HepG2 (cell line): ENCODE results near the gene C2orf80. TPM values are rescaled to one million over a fixed set of nuclear protein-coding genes. Genes with fewer than 3 reads are reported as not detected.
A peak's percentile ranks its signal among the peaks of the same experiment; 100 is the strongest.

ENCODE experiments used
- ATF1 ChIP-seq: IDR thresholded peaks from 2 replicates; pipeline ENCODE4 v1.6.1; 2016; ENCODE audit warnings: mild to moderate bottlenecking, control low read depth
- JUNB ChIP-seq: sonication (generic); formaldehyde crosslinking; IDR thresholded peaks from 2 replicates; pipeline ENCODE4 v1.8.0; 2022; ENCODE audit warnings: missing genetic modification reagents, mild to moderate bottlenecking, borderline replicate concordance
- KLF15 ChIP-seq: sonication (generic); formaldehyde crosslinking; IDR thresholded peaks from 2 replicates; pipeline ENCODE4 v1.8.1; 2023; ENCODE audit warnings: borderline replicate concordance, mild to moderate bottlenecking, inconsistent platforms, missing genetic modification reagents, mixed read lengths
- KLF6 ChIP-seq: IDR thresholded peaks from 2 replicates; pipeline ENCODE4 v1.8.0; 2016; ENCODE audit warnings: missing biosample characterization, missing genetic modification reagents
- MBNL3 ChIP-seq: fragments of 250-450 bp; sonication (Bioruptor Pico); conservative IDR thresholded peaks from 2 replicates; pipeline ENCODE4 v1.8.0; 2022; ENCODE audit warnings: mild to moderate bottlenecking, inconsistent platforms
- MEF2D ChIP-seq: sonication (generic); formaldehyde crosslinking; IDR thresholded peaks from 2 replicates; pipeline ENCODE4 v1.5.1; 2020; ENCODE audit warnings: mild to moderate bottlenecking, missing genetic modification reagents
- SMYD3 ChIP-seq: sonication (generic); formaldehyde crosslinking; IDR thresholded peaks from 2 replicates; pipeline ENCODE4 v1.8.1; 2023; ENCODE audit warnings: mild to moderate bottlenecking, missing genetic modification reagents
- SRF ChIP-seq: IDR thresholded peaks from 2 replicates; pipeline ENCODE4 v1.6.1; 2011; ENCODE audit warnings: mild to moderate bottlenecking, low read depth, low read length, moderate library complexity
- U2AF1 ChIP-seq: fragments of 200-400 bp; formaldehyde crosslinking; optimal IDR thresholded peaks from 2 replicates; pipeline ENCODE3; 2017; ENCODE audit warnings: mild to moderate bottlenecking, low read depth, low read length
- ZNF329 ChIP-seq: sonication (generic); formaldehyde crosslinking; IDR thresholded peaks from 2 replicates; pipeline ENCODE4 v1.9.0; 2021; ENCODE audit warnings: low read depth, mild to moderate bottlenecking, missing genetic modification reagents
- ZNF772 ChIP-seq: sonication (generic); formaldehyde crosslinking; IDR thresholded peaks from 2 replicates; pipeline ENCODE4 v1.5.0; 2020; ENCODE audit warnings: mild to moderate bottlenecking, missing genetic modification reagents
- ZNF773 ChIP-seq: sonication (generic); formaldehyde crosslinking; IDR thresholded peaks from 2 replicates; pipeline ENCODE4 v1.4.0; 2020; ENCODE audit warnings: missing genetic modification reagents, borderline replicate concordance
- polyA plus RNA-seq, 8 experiments: library from polyadenylated mRNA; depleted of rRNA in 3 of 8; stranded (reverse) in 7 of 8; unstranded in 1 of 8; fragments of >200 nt; fragmentation: Illumina TruSeq in 4 of 8; extraction: Trizol in 4 of 8; gene quantifications; 2 replicates each; pipeline versions ENCODE4 v1.2.1 to v1.2.3, GENCODE V29; 2011 to 2016; ENCODE audit warnings: low read depth in 4 of 8, missing spikeins in 1 of 8, mixed read lengths in 1 of 8; ENCODE audit not compliant: insufficient read depth in 1 of 8
- total RNA-seq, 5 experiments: library from RNA; depleted of rRNA; stranded (reverse); fragments of >200 nt; fragmentation: Illumina TruSeq; extraction: Trizol; gene quantifications; 2 replicates each; pipeline ENCODE4 v1.2.3, GENCODE V29; 2016; ENCODE audit warnings: low read depth in 1 of 5
- TF ChIP-seq, protein P1 (sequence below), 2 experiments: sonication (generic) in 1 of 2; formaldehyde crosslinking in 1 of 2; IDR thresholded peaks; 2 replicates each; pipeline versions ENCODE4 v1.4.0 to v1.6.1; 2018 to 2020; ENCODE audit warnings: missing genetic modification reagents in 2 of 2, borderline replicate concordance in 1 of 2, low read depth in 1 of 2, mild to moderate bottlenecking in 1 of 2, missing biosample characterization in 1 of 2
- TF ChIP-seq, protein P2 (sequence below): sonication (generic); formaldehyde crosslinking; IDR thresholded peaks from 2 replicates; pipeline ENCODE4 v1.5.1; 2020; ENCODE audit warnings: mild to moderate bottlenecking, moderate library complexity, missing genetic modification reagents
- TF ChIP-seq, protein P3 (sequence below): sonication (generic); formaldehyde crosslinking; IDR thresholded peaks from 2 replicates; pipeline ENCODE4 v1.5.1; 2020; ENCODE audit warnings: mild to moderate bottlenecking, missing genetic modification reagents, borderline replicate concordance
- TF ChIP-seq, protein P4 (sequence below): sonication (generic); formaldehyde crosslinking; IDR thresholded peaks from 2 replicates; pipeline ENCODE4 v1.4.0; 2020; ENCODE audit warnings: mild to moderate bottlenecking, missing genetic modification reagents

C2orf80 gene
- total and polyA plus RNA-seq, 2 of the 13 experiments (the other 11 are each of a cell fraction or from before 2014, with no cell fraction given), result not detected

DNA sequence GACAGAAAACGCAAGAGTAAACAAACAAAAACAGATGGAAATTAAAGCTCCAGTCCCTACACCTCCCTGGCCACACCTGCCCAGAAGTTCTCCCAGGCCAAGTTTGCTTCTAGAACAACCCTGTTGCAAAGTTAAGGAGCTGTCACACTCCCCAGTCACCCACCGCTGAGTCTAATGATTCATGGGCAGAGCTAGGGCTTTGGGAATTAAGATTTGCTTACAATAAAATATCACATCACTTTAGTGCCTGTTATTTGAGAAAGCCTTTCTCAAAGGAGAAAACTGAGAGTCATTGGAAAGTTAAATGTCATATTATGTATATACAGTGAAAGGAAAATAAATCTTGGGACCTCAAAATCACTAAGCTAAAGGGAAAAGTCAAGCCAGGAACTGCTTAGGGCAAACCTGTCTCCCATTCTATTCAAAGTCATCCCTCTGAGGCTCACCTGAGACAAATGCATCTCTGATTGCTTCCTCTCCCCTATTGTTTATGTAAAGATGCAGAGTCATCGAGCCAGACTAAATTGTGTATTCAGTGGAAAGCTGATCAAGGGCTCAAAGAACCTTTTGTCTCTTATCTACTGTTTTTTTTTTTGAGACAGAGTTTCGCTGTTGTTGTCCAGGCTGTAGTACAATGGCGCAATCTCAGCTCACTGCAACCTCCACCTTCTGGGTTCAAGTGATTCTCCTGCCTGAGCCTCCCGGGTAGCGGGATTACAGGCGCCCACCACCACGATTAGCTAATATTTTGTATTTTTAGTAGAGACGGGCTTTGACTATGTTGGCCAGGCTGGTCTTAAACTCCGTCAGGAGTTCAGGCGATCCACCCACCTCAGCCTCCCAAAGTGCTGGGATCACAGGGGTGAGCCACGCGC is 46.7 kb downstream of the C2orf80 start (continued):
- TF ChIP-seq, protein P1, sequence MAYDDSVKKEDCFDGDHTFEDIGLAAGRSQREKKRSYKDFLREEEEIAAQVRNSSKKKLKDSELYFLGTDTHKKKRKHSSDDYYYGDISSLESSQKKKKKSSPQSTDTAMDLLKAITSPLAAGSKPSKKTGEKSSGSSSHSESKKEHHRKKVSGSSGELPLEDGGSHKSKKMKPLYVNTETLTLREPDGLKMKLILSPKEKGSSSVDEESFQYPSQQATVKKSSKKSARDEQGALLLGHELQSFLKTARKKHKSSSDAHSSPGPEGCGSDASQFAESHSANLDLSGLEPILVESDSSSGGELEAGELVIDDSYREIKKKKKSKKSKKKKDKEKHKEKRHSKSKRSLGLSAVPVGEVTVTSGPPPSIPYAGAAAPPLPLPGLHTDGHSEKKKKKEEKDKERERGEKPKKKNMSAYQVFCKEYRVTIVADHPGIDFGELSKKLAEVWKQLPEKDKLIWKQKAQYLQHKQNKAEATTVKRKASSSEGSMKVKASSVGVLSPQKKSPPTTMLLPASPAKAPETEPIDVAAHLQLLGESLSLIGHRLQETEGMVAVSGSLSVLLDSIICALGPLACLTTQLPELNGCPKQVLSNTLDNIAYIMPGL (CRISPR knock-in tag; IDR thresholded peaks at IDR 0.05; ENCODE audit: borderline replicate concordance in 1 of 2, low read depth in 1 of 2), result peak in 1 of 2 experiments; percentile 37; a peak in 1 of 4 replicates
- no peak for TF ChIP-seq MBNL3 (CRISPR knock-in tag)
- no peak for TF ChIP-seq JUNB (CRISPR knock-in tag)
- no peak for TF ChIP-seq ATF1 (CRISPR knock-in tag)
- TF ChIP-seq ZNF773 (CRISPR knock-in tag), result no peak
- TF ChIP-seq, protein P2, sequence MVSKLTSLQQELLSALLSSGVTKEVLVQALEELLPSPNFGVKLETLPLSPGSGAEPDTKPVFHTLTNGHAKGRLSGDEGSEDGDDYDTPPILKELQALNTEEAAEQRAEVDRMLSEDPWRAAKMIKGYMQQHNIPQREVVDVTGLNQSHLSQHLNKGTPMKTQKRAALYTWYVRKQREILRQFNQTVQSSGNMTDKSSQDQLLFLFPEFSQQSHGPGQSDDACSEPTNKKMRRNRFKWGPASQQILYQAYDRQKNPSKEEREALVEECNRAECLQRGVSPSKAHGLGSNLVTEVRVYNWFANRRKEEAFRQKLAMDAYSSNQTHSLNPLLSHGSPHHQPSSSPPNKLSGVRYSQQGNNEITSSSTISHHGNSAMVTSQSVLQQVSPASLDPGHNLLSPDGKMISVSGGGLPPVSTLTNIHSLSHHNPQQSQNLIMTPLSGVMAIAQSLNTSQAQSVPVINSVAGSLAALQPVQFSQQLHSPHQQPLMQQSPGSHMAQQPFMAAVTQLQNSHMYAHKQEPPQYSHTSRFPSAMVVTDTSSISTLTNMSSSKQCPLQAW, result 0 out of 2 replicates have a peak, but pooled peaks have one; percentile 41
- no peak for TF ChIP-seq SRF
- no peak for TF ChIP-seq U2AF1
- TF ChIP-seq ZNF329 (CRISPR knock-in tag), result no peak
- TF ChIP-seq, protein P3, sequence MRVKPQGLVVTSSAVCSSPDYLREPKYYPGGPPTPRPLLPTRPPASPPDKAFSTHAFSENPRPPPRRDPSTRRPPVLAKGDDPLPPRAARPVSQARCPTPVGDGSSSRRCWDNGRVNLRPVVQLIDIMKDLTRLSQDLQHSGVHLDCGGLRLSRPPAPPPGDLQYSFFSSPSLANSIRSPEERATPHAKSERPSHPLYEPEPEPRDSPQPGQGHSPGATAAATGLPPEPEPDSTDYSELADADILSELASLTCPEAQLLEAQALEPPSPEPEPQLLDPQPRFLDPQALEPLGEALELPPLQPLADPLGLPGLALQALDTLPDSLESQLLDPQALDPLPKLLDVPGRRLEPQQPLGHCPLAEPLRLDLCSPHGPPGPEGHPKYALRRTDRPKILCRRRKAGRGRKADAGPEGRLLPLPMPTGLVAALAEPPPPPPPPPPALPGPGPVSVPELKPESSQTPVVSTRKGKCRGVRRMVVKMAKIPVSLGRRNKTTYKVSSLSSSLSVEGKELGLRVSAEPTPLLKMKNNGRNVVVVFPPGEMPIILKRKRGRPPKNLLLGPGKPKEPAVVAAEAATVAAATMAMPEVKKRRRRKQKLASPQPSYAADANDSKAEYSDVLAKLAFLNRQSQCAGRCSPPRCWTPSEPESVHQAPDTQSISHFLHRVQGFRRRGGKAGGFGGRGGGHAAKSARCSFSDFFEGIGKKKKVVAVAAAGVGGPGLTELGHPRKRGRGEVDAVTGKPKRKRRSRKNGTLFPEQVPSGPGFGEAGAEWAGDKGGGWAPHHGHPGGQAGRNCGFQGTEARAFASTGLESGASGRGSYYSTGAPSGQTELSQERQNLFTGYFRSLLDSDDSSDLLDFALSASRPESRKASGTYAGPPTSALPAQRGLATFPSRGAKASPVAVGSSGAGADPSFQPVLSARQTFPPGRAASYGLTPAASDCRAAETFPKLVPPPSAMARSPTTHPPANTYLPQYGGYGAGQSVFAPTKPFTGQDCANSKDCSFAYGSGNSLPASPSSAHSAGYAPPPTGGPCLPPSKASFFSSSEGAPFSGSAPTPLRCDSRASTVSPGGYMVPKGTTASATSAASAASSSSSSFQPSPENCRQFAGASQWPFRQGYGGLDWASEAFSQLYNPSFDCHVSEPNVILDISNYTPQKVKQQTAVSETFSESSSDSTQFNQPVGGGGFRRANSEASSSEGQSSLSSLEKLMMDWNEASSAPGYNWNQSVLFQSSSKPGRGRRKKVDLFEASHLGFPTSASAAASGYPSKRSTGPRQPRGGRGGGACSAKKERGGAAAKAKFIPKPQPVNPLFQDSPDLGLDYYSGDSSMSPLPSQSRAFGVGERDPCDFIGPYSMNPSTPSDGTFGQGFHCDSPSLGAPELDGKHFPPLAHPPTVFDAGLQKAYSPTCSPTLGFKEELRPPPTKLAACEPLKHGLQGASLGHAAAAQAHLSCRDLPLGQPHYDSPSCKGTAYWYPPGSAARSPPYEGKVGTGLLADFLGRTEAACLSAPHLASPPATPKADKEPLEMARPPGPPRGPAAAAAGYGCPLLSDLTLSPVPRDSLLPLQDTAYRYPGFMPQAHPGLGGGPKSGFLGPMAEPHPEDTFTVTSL (CRISPR knock-in tag), result peak; percentile 50; the same call in 1 of the 2 replicates
- no peak for TF ChIP-seq SMYD3 (CRISPR knock-in tag)
- TF ChIP-seq, protein P4, sequence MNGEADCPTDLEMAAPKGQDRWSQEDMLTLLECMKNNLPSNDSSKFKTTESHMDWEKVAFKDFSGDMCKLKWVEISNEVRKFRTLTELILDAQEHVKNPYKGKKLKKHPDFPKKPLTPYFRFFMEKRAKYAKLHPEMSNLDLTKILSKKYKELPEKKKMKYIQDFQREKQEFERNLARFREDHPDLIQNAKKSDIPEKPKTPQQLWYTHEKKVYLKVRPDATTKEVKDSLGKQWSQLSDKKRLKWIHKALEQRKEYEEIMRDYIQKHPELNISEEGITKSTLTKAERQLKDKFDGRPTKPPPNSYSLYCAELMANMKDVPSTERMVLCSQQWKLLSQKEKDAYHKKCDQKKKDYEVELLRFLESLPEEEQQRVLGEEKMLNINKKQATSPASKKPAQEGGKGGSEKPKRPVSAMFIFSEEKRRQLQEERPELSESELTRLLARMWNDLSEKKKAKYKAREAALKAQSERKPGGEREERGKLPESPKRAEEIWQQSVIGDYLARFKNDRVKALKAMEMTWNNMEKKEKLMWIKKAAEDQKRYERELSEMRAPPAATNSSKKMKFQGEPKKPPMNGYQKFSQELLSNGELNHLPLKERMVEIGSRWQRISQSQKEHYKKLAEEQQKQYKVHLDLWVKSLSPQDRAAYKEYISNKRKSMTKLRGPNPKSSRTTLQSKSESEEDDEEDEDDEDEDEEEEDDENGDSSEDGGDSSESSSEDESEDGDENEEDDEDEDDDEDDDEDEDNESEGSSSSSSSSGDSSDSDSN (CRISPR knock-in tag), result no peak
- no peak for TF ChIP-seq ZNF772
- TF ChIP-seq KLF15, result no peak
- 0 out of 2 replicates have a peak, but pooled peaks have one; percentile 70 for TF ChIP-seq KLF6 (CRISPR knock-in tag)
- no peak for TF ChIP-seq MEF2D (CRISPR knock-in tag)
